Body of pancreas (tissue), 4 donors: ENCODE results near the gene NRP1.

Source experiments
- POLR2A ChIP-seq, 3 donors: fragments of 450-650 bp; IDR thresholded peaks; one replicate each; pipeline ENCODE4 v1.6.1; 2016; ENCODE audit warnings: antibody characterized with exemption in 3 of 3, mild to moderate bottlenecking in 2 of 3
- TF ChIP-seq, protein P1 (sequence below), 7 experiments: fragments of 450-650 bp in 4 of 7; fragments of 200-600 bp in 3 of 7; sonication (generic) in 3 of 7; IDR thresholded peaks; one replicate each; pipeline ENCODE4 v1.5.1; 2016 to 2019; ENCODE audit warnings: antibody characterized with exemption in 7 of 7

DNA sequence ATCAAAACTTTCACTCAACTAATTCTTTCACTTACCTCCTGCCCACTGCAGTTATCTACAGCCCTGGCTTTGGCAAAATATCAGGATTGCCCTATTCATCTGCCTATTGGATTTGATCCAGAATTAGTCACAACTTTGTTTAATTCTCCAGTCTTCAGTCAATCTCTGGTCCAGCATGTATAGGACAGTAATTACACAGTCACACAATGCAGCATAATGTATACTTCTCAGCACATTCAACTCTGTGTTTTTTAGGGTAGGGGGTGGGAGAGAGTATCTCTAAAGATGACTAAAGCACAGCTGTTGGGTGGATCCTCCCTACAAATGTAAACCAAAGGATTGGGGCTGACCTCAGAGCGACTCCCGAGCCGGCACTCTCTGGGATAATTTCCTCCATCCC lies 17.7 kb upstream of the NRP1 start:
- TF ChIP-seq, protein P1, sequence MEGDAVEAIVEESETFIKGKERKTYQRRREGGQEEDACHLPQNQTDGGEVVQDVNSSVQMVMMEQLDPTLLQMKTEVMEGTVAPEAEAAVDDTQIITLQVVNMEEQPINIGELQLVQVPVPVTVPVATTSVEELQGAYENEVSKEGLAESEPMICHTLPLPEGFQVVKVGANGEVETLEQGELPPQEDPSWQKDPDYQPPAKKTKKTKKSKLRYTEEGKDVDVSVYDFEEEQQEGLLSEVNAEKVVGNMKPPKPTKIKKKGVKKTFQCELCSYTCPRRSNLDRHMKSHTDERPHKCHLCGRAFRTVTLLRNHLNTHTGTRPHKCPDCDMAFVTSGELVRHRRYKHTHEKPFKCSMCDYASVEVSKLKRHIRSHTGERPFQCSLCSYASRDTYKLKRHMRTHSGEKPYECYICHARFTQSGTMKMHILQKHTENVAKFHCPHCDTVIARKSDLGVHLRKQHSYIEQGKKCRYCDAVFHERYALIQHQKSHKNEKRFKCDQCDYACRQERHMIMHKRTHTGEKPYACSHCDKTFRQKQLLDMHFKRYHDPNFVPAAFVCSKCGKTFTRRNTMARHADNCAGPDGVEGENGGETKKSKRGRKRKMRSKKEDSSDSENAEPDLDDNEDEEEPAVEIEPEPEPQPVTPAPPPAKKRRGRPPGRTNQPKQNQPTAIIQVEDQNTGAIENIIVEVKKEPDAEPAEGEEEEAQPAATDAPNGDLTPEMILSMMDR (IDR thresholded peaks at IDR 0.05), result no peak
- no peak for TF ChIP-seq POLR2A (IDR thresholded peaks at IDR 0.05)
